NCI-H1694 treated with DMSO at 0.1 percent for 48 hours (cell line): ENCODE results near the gene WNT10A.

Experiments used
- DNase-seq: peaks from one replicate; lab custom pipeline; 2025; lab: John Stamatoyannopoulos, UW

Gene WNT10A

DNA sequence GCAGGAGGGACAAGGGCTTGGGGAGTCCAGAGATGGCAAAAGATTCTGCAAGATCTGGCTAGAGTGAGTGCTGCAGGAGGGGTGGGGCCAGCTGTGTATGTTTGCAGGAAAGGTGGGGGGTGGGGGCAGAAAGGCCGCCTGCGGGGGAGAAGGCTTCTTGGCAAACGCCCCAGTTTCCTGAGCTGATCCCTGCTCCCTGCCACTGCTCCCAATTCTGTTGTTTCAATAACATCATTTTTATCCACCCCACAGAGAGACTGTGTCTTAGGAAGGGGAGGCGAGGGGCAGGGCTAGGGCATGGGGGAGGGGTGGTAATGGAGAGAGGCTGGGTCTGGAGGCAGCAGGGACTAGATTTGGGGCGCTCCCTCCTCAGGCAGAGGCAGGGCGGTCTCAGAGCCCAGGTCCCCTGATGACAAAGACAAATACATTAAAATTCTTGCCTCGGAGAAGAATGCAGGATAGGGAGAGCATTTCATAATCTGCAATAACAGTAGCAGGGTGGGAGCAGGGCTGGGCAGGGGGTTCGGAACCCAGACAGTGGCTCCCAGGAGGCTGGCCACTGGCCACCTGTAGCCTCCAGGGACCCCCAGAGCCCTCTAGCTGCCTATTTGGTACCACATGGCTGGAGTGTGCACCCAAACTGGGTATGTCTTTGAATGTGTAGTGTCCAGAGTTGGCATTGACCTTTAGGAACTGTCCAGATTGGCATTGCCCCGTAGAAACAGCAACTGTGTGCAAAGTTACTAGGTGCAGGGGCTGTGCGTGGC, 23.1 kb upstream of the WNT10A start:
- no peak for DNase-seq

GRCh38 chr2:218858138-218858445, 22.6 kb upstream of the WNT10A start:
- DNase-seq = no peak

- DNase-seq = no peak
Observed at GRCh38 chr2:218858671-218859555, 21.7 kb upstream of the WNT10A start.

GRCh38 chr2:218859556-218859987, 21.1 kb upstream of the WNT10A start, which contains the start of gene WNT6:
Gene WNT6 (plus strand): TSS chr2:218859805. CDS start chr2:218860038, 233 bp downstream.
- DNase-seq = no peak

DNA sequence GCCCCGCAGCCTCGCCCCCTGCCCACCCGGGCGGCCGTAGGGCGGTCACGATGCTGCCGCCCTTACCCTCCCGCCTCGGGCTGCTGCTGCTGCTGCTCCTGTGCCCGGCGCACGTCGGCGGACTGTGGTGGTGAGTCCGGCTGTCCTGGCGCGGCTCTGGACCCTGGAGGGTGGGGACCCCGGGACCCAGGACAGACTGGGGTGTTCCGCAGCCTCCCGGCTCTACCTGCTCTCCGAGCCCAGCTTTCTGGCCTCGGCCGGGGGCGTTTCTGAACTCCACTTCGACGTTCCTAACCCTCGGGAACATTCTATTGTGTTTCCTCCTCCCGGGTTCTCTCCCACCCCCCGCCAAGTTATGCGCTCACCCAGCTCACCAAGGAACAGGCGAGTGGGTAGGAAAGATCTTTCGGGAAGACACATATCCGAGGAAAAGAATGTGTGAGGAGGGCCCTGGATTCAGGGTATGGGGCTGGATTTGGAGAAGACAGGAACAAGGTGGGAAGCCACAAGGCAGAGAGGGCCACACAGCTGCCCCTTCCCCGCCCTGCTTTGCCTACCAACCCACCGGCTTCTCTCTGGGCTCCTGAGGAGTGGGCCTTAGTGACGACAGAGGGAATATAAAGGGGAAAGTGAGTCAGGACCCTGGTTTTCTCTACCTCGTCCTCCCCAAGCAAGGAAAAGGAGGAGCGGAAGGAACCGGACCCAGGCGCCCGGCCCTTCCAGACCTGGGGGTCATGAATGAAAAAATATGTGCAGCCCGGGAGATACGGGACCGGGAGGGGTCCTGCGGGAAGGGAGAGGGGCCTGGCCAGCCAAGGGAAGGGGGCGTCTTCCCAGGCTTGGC, 20.4 kb upstream of the WNT10A start:
- DNase-seq = no peak

DNA sequence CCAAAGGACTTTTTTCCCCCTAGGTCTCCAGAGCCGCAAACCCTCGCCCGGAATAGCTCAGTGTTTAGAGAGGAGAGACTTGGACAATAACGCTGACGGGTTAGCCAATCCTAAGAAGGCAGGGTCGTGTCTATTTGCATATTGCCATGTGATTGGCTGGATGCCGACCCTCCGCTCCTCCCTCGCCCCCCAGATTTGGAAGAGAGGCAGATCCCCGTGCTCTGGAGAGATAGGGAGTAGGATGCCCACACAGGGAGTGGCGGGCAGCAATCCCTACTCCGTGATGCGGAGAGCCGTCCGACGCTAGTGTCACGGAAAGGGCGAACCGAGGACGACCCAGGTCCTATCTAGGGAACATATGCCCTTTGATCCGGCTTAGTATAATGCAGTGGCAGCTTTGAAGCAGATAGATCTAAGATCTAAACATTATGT, 19.7 kb upstream of the WNT10A start:
- peak; percentile 97 for DNase-seq

- DNase-seq = no peak
Observed at GRCh38 chr2:218861645-218862318, 18.9 kb upstream of the WNT10A start.

DNA sequence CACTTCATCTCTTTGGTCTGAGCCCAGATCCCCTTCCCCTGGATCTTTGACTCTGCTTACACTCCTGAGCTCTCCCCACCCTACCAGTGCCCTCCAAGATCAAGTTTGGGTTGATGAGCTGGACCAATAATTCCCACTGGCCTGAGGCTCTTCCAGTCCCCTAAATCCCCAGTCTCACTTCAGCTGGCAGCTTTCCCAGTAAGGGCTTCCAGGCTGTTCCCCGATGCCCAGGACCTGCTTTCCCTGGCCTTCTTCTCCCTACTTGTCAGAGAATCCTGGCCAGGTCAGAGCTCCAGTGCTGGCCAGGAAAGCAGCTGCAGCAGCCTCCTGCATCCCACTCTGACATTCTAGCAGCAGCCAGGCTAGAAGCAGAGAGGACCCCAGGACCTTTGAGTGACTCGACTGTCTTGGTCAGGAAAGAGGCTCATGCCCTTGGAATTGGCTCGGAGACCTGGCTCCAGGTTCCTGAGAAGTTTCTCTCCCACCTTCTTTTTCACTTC, 17.6 kb upstream of the WNT10A start:
- DNase-seq = no peak

- DNase-seq = no peak
Observed at GRCh38 chr2:218865396-218865795, 15.3 kb upstream of the WNT10A start.

GRCh38 chr2:218865999-218866398, 14.7 kb upstream of the WNT10A start:
- no peak for DNase-seq

- no peak for DNase-seq
Observed at GRCh38 chr2:218867900-218868299, 12.8 kb upstream of the WNT10A start.

GRCh38 chr2:218869064-218869463, 11.6 kb upstream of the WNT10A start:
- DNase-seq = no peak

DNA sequence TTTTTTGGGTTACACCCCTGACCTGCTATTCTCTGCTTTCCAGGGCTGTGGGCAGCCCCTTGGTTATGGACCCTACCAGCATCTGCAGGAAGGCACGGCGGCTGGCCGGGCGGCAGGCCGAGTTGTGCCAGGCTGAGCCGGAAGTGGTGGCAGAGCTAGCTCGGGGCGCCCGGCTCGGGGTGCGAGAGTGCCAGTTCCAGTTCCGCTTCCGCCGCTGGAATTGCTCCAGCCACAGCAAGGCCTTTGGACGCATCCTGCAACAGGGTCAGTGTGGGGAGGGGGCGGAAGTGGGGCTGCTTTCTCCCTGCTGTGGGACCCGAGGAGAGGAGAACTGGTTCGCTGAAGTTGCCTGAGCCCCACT, 9.7 kb upstream of the WNT10A start:
- DNase-seq = no peak

- no peak for DNase-seq
Observed at GRCh38 chr2:218871345-218872302, 9.0 kb upstream of the WNT10A start.

GRCh38 chr2:218872645-218873358, 7.8 kb upstream of the WNT10A start:
- no peak for DNase-seq

DNA sequence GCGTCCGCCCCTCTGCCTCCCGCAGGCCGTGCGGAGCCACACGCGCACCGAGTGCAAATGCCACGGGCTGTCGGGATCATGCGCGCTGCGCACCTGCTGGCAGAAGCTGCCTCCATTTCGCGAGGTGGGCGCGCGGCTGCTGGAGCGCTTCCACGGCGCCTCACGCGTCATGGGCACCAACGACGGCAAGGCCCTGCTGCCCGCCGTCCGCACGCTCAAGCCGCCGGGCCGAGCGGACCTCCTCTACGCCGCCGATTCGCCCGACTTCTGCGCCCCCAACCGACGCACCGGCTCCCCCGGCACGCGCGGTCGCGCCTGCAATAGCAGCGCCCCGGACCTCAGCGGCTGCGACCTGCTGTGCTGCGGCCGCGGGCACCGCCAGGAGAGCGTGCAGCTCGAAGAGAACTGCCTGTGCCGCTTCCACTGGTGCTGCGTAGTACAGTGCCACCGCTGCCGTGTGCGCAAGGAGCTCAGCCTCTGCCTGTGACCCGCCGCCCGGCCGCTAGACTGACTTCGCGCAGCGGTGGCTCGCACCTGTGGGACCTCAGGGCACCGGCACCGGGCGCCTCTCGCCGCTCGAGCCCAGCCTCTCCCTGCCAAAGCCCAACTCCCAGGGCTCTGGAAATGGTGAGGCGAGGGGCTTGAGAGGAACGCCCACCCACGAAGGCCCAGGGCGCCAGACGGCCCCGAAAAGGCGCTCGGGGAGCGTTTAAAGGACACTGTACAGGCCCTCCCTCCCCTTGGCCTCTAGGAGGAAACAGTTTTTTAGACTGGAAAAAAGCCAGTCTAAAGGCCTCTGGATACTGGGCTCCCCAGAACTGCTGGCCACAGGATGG, 7.1 kb upstream of the WNT10A start:
- DNase-seq = no peak

DNA sequence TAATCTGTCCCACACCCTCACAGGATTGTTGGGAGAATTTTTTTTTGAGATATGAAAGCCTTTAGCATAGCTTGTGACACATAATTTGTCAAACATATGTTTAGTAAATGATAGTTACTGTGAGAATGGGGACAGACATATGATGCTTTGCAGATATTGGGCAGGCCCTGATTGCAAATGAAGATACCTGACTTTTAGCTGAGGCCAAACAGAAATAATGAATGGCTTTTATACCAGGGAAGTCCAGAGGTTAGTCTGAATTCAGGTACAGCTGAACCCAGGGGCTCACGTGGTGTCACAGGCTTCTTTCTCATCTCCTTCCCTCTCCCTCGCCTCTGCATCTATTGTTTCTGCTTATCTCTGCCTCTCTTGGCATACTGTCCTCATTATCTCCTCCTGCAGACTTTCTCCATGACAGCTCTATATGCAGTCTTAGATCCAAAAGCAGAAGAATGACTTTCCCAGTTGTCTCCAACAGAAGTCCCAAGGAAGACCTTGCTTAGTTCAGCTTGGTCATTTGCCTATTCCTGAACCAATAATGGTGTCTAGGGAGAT, 4.9 kb upstream of the WNT10A start:
- DNase-seq = no peak

DNA sequence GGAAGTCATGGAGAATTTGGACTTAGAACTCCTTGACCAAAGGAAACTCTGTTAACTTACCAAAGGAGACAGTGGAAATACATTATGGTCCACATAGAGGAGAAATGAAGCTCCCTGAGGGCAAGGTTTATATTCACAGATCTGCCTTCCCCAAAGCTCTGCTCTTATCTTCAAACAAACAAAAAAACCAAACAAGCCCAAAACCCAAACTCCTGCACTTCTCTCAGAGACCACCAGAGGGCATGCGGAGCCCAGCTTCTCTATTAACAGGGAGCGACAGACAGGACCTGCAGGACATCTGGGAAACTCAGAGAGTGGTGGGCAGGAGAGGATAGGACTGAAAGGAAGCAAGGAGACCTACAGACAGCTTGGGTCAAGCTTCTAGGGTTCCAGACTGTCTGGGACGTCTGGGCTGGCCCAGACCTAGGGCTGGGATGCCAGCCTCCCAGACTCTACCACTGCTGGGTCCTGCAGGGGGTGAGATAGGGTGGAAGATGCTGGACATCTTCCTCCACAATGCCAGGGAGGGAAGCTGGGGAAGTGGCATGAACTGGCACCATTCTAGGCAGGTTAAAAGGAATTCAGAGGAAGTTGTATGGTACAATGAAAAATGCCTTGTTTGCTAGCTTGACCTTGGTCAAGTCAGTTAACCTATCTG, 4.0 kb upstream of the WNT10A start:
- DNase-seq = peak; percentile 84
